ENCODE measurements around the gene ASB13. TPM values are rescaled to one million over a fixed set of nuclear protein-coding genes. Genes with fewer than 3 reads are reported as not detected.

Gene ASB13
- polyA plus RNA-seq, 1 donor from 2014 or later: 5.6 TPM

DNA sequence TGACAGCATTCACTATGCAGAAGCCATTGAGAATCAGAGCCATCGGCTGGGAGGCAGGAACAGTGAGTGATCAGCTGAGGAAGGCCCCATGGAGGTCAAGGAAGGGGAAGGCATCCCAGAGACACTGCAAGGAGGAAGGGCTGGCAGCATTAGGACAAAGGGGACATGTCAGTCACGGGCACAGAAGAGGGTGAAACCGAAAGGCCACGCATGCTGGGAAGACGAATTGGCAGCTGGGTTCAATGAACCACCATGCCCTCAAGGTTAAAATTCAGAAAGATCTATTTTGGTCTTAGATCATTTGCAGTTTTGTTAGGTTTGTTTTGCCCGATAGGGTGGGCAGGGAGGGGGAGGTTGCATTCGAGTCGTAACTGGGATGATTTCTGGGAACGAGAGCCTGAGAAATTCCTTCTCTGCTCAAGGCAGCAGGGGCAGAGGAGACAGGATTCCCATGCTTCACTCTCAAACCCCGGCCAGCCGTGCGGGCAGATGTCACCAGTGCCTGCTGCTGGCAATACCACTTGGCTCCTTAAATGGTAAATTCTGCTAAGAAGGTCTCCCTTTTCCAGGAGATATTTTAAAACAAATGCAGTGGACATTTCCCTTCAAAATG lies 57.7 kb downstream of the ASB13 start:
- no peaks in the 10 kb centered on the region for H3K79me2 ChIP-seq (replicated peaks; ENCODE audit: insufficient read depth, low read length)
- H3K4me3 ChIP-seq (ENCODE audit: low read length): no peak overlapping the region
- H3K27ac ChIP-seq (ENCODE audit: low read length): no peak overlapping the region
- no peak overlapping the region for H3K4me2 ChIP-seq (ENCODE audit: low read length)
- no peaks in the 10 kb centered on the region for H4K20me1 ChIP-seq (ENCODE audit: insufficient read depth)
- TF ChIP-seq EP300 (conservative IDR thresholded peaks at IDR 0.05; ENCODE audit: poor library complexity, severe bottlenecking) (no peak), EZH2 (IDR thresholded peaks at IDR 0.05; ENCODE audit: borderline replicate concordance, insufficient read depth, low read length, poor library complexity, severe bottlenecking) (no peak), TAF1 (IDR thresholded peaks at IDR 0.05; ENCODE audit: low read depth) (no peak), POLR2AphosphoS5 (IDR thresholded peaks at IDR 0.05) (no peak), SMC3 (conservative IDR thresholded peaks at IDR 0.05; ENCODE audit: poor library complexity) (no peak), MXI1 (conservative IDR thresholded peaks at IDR 0.05; ENCODE audit: poor library complexity, severe bottlenecking) (no peak), RAD21 (conservative IDR thresholded peaks at IDR 0.05) (no peak)
- TF ChIP-seq, protein P1, sequence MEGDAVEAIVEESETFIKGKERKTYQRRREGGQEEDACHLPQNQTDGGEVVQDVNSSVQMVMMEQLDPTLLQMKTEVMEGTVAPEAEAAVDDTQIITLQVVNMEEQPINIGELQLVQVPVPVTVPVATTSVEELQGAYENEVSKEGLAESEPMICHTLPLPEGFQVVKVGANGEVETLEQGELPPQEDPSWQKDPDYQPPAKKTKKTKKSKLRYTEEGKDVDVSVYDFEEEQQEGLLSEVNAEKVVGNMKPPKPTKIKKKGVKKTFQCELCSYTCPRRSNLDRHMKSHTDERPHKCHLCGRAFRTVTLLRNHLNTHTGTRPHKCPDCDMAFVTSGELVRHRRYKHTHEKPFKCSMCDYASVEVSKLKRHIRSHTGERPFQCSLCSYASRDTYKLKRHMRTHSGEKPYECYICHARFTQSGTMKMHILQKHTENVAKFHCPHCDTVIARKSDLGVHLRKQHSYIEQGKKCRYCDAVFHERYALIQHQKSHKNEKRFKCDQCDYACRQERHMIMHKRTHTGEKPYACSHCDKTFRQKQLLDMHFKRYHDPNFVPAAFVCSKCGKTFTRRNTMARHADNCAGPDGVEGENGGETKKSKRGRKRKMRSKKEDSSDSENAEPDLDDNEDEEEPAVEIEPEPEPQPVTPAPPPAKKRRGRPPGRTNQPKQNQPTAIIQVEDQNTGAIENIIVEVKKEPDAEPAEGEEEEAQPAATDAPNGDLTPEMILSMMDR (IDR thresholded peaks at IDR 0.05; ENCODE audit: poor library complexity, severe bottlenecking): no peak
- TF ChIP-seq, protein P2, sequence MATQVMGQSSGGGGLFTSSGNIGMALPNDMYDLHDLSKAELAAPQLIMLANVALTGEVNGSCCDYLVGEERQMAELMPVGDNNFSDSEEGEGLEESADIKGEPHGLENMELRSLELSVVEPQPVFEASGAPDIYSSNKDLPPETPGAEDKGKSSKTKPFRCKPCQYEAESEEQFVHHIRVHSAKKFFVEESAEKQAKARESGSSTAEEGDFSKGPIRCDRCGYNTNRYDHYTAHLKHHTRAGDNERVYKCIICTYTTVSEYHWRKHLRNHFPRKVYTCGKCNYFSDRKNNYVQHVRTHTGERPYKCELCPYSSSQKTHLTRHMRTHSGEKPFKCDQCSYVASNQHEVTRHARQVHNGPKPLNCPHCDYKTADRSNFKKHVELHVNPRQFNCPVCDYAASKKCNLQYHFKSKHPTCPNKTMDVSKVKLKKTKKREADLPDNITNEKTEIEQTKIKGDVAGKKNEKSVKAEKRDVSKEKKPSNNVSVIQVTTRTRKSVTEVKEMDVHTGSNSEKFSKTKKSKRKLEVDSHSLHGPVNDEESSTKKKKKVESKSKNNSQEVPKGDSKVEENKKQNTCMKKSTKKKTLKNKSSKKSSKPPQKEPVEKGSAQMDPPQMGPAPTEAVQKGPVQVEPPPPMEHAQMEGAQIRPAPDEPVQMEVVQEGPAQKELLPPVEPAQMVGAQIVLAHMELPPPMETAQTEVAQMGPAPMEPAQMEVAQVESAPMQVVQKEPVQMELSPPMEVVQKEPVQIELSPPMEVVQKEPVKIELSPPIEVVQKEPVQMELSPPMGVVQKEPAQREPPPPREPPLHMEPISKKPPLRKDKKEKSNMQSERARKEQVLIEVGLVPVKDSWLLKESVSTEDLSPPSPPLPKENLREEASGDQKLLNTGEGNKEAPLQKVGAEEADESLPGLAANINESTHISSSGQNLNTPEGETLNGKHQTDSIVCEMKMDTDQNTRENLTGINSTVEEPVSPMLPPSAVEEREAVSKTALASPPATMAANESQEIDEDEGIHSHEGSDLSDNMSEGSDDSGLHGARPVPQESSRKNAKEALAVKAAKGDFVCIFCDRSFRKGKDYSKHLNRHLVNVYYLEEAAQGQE (IDR thresholded peaks at IDR 0.05; ENCODE audit: borderline replicate concordance): no peak
- H3K36me3 ChIP-seq (ENCODE audit: insufficient read depth, low read length): no peaks in the 10 kb centered on the region
- no peak overlapping the region for H2AFZ ChIP-seq (ENCODE audit: low read depth, low read length)
- H3K9me3 ChIP-seq (ENCODE audit: low read length): no peaks in the 10 kb centered on the region
- H3F3A ChIP-seq (ENCODE audit: insufficient read depth, low read length, poor library complexity, severe bottlenecking): no peaks in the 10 kb centered on the region
- no peaks in the 10 kb centered on the region for H3K27me3 ChIP-seq (ENCODE audit: insufficient read depth, low read depth, low read length)
- no peaks in the 10 kb centered on the region for H3K9me2 ChIP-seq (ENCODE audit: insufficient read depth, low read length)
- H3K9ac ChIP-seq (ENCODE audit: low read length): no peak overlapping the region

DNA sequence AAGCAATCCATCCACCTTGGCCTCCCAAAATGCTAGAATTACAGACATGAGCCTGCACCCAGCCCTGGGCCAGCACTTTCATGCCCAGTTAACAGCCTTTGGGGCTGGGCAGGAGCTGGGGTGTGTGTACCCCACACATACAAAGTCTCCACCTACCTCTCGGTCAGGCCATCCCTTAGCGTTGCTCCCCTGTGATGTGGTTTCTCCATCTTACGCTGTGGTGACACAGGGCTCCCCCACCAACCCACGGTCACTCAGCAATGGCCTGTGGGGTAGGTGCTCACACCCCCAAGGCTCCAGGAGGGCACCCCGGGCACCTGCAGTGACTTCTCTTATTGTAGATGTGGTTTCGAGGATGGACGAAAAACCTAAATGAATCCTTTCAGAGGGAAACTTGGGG lies 58.8 kb downstream of the ASB13 start:
- H2AFZ ChIP-seq (ENCODE audit: low read depth, low read length): no peak overlapping the region
- H3K4me3 ChIP-seq (ENCODE audit: low read length): no peak overlapping the region
- H3K9ac ChIP-seq (ENCODE audit: low read length): no peak overlapping the region
- no peaks in the 10 kb centered on the region for H4K20me1 ChIP-seq (ENCODE audit: insufficient read depth)
- no peaks in the 10 kb centered on the region for H3K9me2 ChIP-seq (ENCODE audit: insufficient read depth, low read length)
- H3K36me3 ChIP-seq (ENCODE audit: insufficient read depth, low read length): no peaks in the 10 kb centered on the region
- H3K4me2 ChIP-seq (ENCODE audit: low read length): no peak overlapping the region
- no peaks in the 10 kb centered on the region for H3F3A ChIP-seq (ENCODE audit: insufficient read depth, low read length, poor library complexity, severe bottlenecking)
- TF ChIP-seq RAD21 (conservative IDR thresholded peaks at IDR 0.05): no peak
- no peak for TF ChIP-seq EP300 (conservative IDR thresholded peaks at IDR 0.05; ENCODE audit: poor library complexity, severe bottlenecking)
- TF ChIP-seq SMC3 (conservative IDR thresholded peaks at IDR 0.05; ENCODE audit: poor library complexity): no peak
- no peak for TF ChIP-seq POLR2AphosphoS5 (IDR thresholded peaks at IDR 0.05)
- no peak for TF ChIP-seq EZH2 (IDR thresholded peaks at IDR 0.05; ENCODE audit: borderline replicate concordance, insufficient read depth, low read length, poor library complexity, severe bottlenecking)
- no peak for TF ChIP-seq MXI1 (conservative IDR thresholded peaks at IDR 0.05; ENCODE audit: poor library complexity, severe bottlenecking)
- TF ChIP-seq, protein P2 (IDR thresholded peaks at IDR 0.05; ENCODE audit: borderline replicate concordance): no peak
- TF ChIP-seq, protein P1 (IDR thresholded peaks at IDR 0.05; ENCODE audit: poor library complexity, severe bottlenecking): no peak
- TF ChIP-seq TAF1 (IDR thresholded peaks at IDR 0.05; ENCODE audit: low read depth): no peak
- H3K27me3 ChIP-seq (ENCODE audit: insufficient read depth, low read depth, low read length): no peaks in the 10 kb centered on the region
- no peaks in the 10 kb centered on the region for H3K9me3 ChIP-seq (ENCODE audit: low read length)
- H3K27ac ChIP-seq (ENCODE audit: low read length): no peak overlapping the region
- no peaks in the 10 kb centered on the region for H3K79me2 ChIP-seq (replicated peaks; ENCODE audit: insufficient read depth, low read length)
